Peyer's patch (tissue), 4 donors: ENCODE measurements around the gene ZBTB12.

Experiments
- POLR2A ChIP-seq, 2 donors: fragments of 450-650 bp; IDR thresholded peaks; one replicate each; pipeline ENCODE4 v1.5.1; 2017; ENCODE audit warnings: antibody characterized with exemption in 2 of 2, mild to moderate bottlenecking in 2 of 2, moderate library complexity in 2 of 2
- TF ChIP-seq, protein P1 (sequence below), 6 experiments: fragments of 450-650 bp in 4 of 6; fragments of 200-600 bp in 2 of 6; sonication (generic) in 1 of 6; IDR thresholded peaks; one replicate each; pipeline ENCODE4 v1.5.1; 2017 to 2019; ENCODE audit warnings: antibody characterized with exemption in 6 of 6, mild to moderate bottlenecking in 3 of 6, moderate library complexity in 1 of 6

DNA sequence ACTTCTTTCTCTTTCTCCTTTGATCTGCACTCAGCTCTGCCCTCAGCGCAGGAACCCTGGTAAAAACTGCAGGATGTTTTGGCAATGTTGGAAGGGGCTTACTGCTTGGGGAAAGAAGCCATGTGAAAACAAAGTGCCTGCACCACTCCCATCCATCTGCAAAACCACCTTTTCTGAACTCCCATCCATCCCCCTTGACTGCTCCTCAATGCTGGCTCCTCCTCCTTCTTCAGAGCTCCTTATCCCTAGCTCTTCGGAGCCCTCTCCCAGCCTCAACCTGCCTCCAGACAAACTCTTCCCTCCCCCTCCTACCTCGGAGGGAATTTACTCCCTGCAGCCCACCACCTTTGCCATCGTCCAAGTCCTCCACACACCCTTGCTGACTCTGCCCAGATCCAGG, 4.2 kb upstream of the ZBTB12 start:
- no peak for TF ChIP-seq POLR2A (IDR thresholded peaks at IDR 0.05)
- TF ChIP-seq, protein P1, sequence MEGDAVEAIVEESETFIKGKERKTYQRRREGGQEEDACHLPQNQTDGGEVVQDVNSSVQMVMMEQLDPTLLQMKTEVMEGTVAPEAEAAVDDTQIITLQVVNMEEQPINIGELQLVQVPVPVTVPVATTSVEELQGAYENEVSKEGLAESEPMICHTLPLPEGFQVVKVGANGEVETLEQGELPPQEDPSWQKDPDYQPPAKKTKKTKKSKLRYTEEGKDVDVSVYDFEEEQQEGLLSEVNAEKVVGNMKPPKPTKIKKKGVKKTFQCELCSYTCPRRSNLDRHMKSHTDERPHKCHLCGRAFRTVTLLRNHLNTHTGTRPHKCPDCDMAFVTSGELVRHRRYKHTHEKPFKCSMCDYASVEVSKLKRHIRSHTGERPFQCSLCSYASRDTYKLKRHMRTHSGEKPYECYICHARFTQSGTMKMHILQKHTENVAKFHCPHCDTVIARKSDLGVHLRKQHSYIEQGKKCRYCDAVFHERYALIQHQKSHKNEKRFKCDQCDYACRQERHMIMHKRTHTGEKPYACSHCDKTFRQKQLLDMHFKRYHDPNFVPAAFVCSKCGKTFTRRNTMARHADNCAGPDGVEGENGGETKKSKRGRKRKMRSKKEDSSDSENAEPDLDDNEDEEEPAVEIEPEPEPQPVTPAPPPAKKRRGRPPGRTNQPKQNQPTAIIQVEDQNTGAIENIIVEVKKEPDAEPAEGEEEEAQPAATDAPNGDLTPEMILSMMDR (IDR thresholded peaks at IDR 0.05) = no peak
